IMR-90 (cell line): ENCODE results near the gene ABCB4. TPM values are rescaled to one million over a fixed set of nuclear protein-coding genes. Genes with fewer than 3 reads are reported as not detected.

ENCODE experiments used
- ATAC-seq: fragments of 200-7000 bp; cut with Tn5 transposase; 2 replicates; pipeline ENCODE4 v1.9.1; 2020; ENCODE audit warnings: low read depth, mild to moderate bottlenecking, moderate library complexity
- BruUV-seq: library from RNA; stranded (reverse); fragments of 400-500 nt; replicated peaks from 2 replicates; lab custom pipeline; 2021; lab: Mats Ljungman, UMichigan
- CTCF ChIA-PET: fragments of 300-600 bp; formaldehyde crosslinking; extraction: SDS; loops from one replicate; lab custom pipeline; 2021; ENCODE audit warnings: antibody characterized with exemption; lab: Yijun Ruan, JAX
- POLR2A ChIA-PET: fragments of 300-600 bp; sonication (Branson Sonifier 250); formaldehyde crosslinking; loops from one replicate; lab custom pipeline; 2022; ENCODE audit warnings: antibody characterized with exemption; ENCODE audit not compliant: unreplicated experiment; lab: Charles Lee
- DNase-seq: peaks from one replicate; pipeline ENCODE4 v3.0.0; 2013
- H2AFZ ChIP-seq: replicated peaks from 2 replicates; pipeline ENCODE3; 2013; ENCODE audit warnings: low read length, mild to moderate bottlenecking; ENCODE audit not compliant: poor library complexity
- H2AK5ac ChIP-seq: 2 replicates; pipeline ENCODE4 v1.6.1; 2013; ENCODE audit warnings: low read depth, low read length, inconsistent platforms
- H2AK9ac ChIP-seq: replicated peaks from 2 replicates; pipeline ENCODE3; 2013; ENCODE audit warnings: mild to moderate bottlenecking, low read depth, low read length, moderate library complexity; ENCODE audit not compliant: poor library complexity
- H2BK120ac ChIP-seq: 2 replicates; pipeline ENCODE4 v1.6.1; 2013; ENCODE audit warnings: low read depth, low read length, inconsistent platforms
- H2BK15ac ChIP-seq: 3 replicates; pipeline ENCODE4 v1.6.1; 2013; ENCODE audit warnings: low read depth, low read length, inconsistent platforms
- H2BK20ac ChIP-seq: 2 replicates; pipeline ENCODE4 v1.6.1; 2013; ENCODE audit warnings: low read depth, mild to moderate bottlenecking, inconsistent platforms, low read length, moderate library complexity
- H2BK5ac ChIP-seq: 2 replicates; pipeline ENCODE4 v1.6.1; 2013; ENCODE audit warnings: mild to moderate bottlenecking, low read depth, low read length, inconsistent platforms; ENCODE audit not compliant: poor library complexity, severe bottlenecking
- H3K14ac ChIP-seq: replicated peaks from 2 replicates; pipeline ENCODE4 v1.6.1; 2013; ENCODE audit warnings: low read depth, low read length, inconsistent platforms
- H3K18ac ChIP-seq: 2 replicates; pipeline ENCODE4 v1.6.1; 2013; ENCODE audit warnings: low read depth, low read length, control low read depth
- H3K23ac ChIP-seq: 2 replicates; pipeline ENCODE4 v1.6.1; 2013; ENCODE audit warnings: low read depth, low read length, inconsistent platforms
- H3K27ac ChIP-seq: 2 replicates; pipeline ENCODE4 v1.5.1; 2013; ENCODE audit warnings: mild to moderate bottlenecking, control low read depth, low read length; ENCODE audit not compliant: insufficient read depth
- H3K27me3 ChIP-seq: 2 replicates; pipeline ENCODE4 v1.6.1; 2013; ENCODE audit warnings: low read length; ENCODE audit not compliant: control insufficient read depth, insufficient read depth
- H3K36me3 ChIP-seq: 2 replicates; pipeline ENCODE4 v1.6.1; 2013; ENCODE audit warnings: low read length, mixed read lengths; ENCODE audit not compliant: control insufficient read depth, insufficient read depth
- H3K4ac ChIP-seq: 2 replicates; pipeline ENCODE4 v1.6.1; 2013; ENCODE audit warnings: low read depth, low read length, inconsistent platforms
- H3K4me1 ChIP-seq: 2 replicates; pipeline ENCODE4 v1.6.1; 2013; ENCODE audit warnings: low read length, mixed read lengths; ENCODE audit not compliant: control insufficient read depth, insufficient read depth
- H3K4me2 ChIP-seq: 2 replicates; pipeline ENCODE4 v1.6.1; 2013; ENCODE audit warnings: low read depth, mild to moderate bottlenecking, control low read depth, low read length, moderate library complexity
- H3K4me3 ChIP-seq: 2 replicates; pipeline ENCODE4 v1.5.1; 2013; ENCODE audit warnings: low read depth, mild to moderate bottlenecking, control low read depth, low read length, moderate library complexity; ENCODE audit not compliant: insufficient read depth
- H3K56ac ChIP-seq: 2 replicates; pipeline ENCODE4 v1.6.1; 2013; ENCODE audit warnings: low read length, inconsistent platforms; ENCODE audit not compliant: insufficient read depth; ENCODE audit errors: extremely low read depth
- H3K79me1 ChIP-seq, 2 experiments: 2 replicates each; pipeline ENCODE4 v1.6.1; 2013; ENCODE audit warnings: low read length in 2 of 2, inconsistent platforms in 1 of 2, low read depth in 1 of 2
- H3K9ac ChIP-seq: 2 replicates; pipeline ENCODE4 v1.6.1; 2013; ENCODE audit warnings: low read depth, low read length, control low read depth
- H3K9me1 ChIP-seq: 2 replicates; pipeline ENCODE4 v1.6.1; 2013; ENCODE audit warnings: low read length, inconsistent platforms; ENCODE audit not compliant: insufficient read depth
- H3K9me3 ChIP-seq: 2 replicates; pipeline ENCODE4 v1.6.1; 2013; ENCODE audit warnings: low read length; ENCODE audit not compliant: control insufficient read depth, insufficient read depth
- H4K20me1 ChIP-seq: 2 replicates; pipeline ENCODE4 v1.6.1; 2013; ENCODE audit warnings: low read length, inconsistent platforms; ENCODE audit not compliant: insufficient read depth
- H4K5ac ChIP-seq: 2 replicates; pipeline ENCODE4 v1.6.1; 2013; ENCODE audit warnings: mild to moderate bottlenecking, low read depth, low read length, control low read depth
- H4K8ac ChIP-seq, 2 experiments: 2 replicates each; pipeline ENCODE4 v1.6.1; 2013; ENCODE audit warnings: low read depth in 2 of 2, low read length in 2 of 2, control low read depth in 1 of 2, inconsistent platforms in 1 of 2
- H4K91ac ChIP-seq: 2 replicates; pipeline ENCODE4 v1.6.1; 2013; ENCODE audit warnings: low read depth, low read length, inconsistent platforms; ENCODE audit not compliant: insufficient read depth
- BHLHE40 ChIP-seq: fragments of 150-350 bp; IDR thresholded peaks from 2 replicates; pipeline ENCODE4 v1.6.1; 2016; ENCODE audit warnings: mild to moderate bottlenecking, low read depth, low read length
- CEBPB ChIP-seq: IDR thresholded peaks from 2 replicates; pipeline ENCODE4 v1.6.1; 2012; ENCODE audit warnings: low read depth, low read length, improper control_type of control experiment
- CHD1 ChIP-seq: IDR thresholded peaks from 2 replicates; pipeline ENCODE4 v1.6.1; 2012; ENCODE audit warnings: low read depth, low read length, improper control_type of control experiment
- ELK1 ChIP-seq: fragments of 150-350 bp; IDR thresholded peaks from 2 replicates; pipeline ENCODE4 v1.6.1; 2016; ENCODE audit warnings: low read depth, mild to moderate bottlenecking, low read length, moderate library complexity, borderline replicate concordance
- FOS ChIP-seq: fragments of 150-350 bp; IDR thresholded peaks from 2 replicates; pipeline ENCODE4 v1.6.1; 2016; ENCODE audit warnings: low read depth, low read length
- MAFK ChIP-seq: IDR thresholded peaks from 2 replicates; pipeline ENCODE4 v1.6.1; 2012; ENCODE audit warnings: low read depth, low read length, improper control_type of control experiment
- MAZ ChIP-seq: IDR thresholded peaks from 2 replicates; pipeline ENCODE4 v1.6.1; 2012; ENCODE audit warnings: low read depth, mild to moderate bottlenecking, low read length, improper control_type of control experiment, moderate library complexity, borderline replicate concordance
- MXI1 ChIP-seq: IDR thresholded peaks from 2 replicates; pipeline ENCODE4 v1.6.1; 2012; ENCODE audit warnings: low read depth, mild to moderate bottlenecking, low read length, moderate library complexity, borderline replicate concordance
- NFE2L2 ChIP-seq: fragments of 150-350 bp; IDR thresholded peaks from 2 replicates; pipeline ENCODE4 v1.6.1; 2016; ENCODE audit warnings: low read depth, mild to moderate bottlenecking, low read length
- POLR2A ChIP-seq: IDR thresholded peaks from 2 replicates; pipeline ENCODE4 v1.6.1; 2012; ENCODE audit warnings: mild to moderate bottlenecking, low read depth, low read length
- RAD21 ChIP-seq: IDR thresholded peaks from 2 replicates; pipeline ENCODE4 v1.6.1; 2012; ENCODE audit warnings: low read length, improper control_type of control experiment
- RCOR1 ChIP-seq: IDR thresholded peaks from 2 replicates; pipeline ENCODE4 v1.6.1; 2012; ENCODE audit warnings: mild to moderate bottlenecking, low read length, improper control_type of control experiment; ENCODE audit not compliant: insufficient replicate concordance
- RFX5 ChIP-seq: IDR thresholded peaks from 2 replicates; pipeline ENCODE4 v1.8.0; 2012; ENCODE audit warnings: low read depth, mild to moderate bottlenecking, low read length, moderate library complexity
- SMC3 ChIP-seq: fragments of 150-350 bp; IDR thresholded peaks from 2 replicates; pipeline ENCODE4 v1.6.1; 2016; ENCODE audit warnings: low read depth, mild to moderate bottlenecking, antibody characterized with exemption, low read length, moderate library complexity
- USF2 ChIP-seq: fragments of 150-350 bp; IDR thresholded peaks from 2 replicates; pipeline ENCODE4 v1.6.1; 2017; ENCODE audit warnings: mild to moderate bottlenecking, antibody characterized with exemption, low read length, low read depth
- WGBS, 2 experiments: methylation state at CpG; one replicate each; pipeline versions ENCODE4 v1.1.5 to v1.1.7; 2013; ENCODE audit warnings: missing lambda C conversion rate in 2 of 2; ENCODE audit not compliant: insufficient read length in 1 of 2; ENCODE audit errors: extremely low coverage in 2 of 2; 5-methylcytosine and 5-hydroxymethylcytosine counted together
- dilution Hi-C: fragments of 300-500 bp; cut with HindIII; formaldehyde crosslinking; loops from one replicate; pipeline ENCODE4 v1.14.3; 2018; ENCODE audit warnings: low sequenced_read_pairs; ENCODE audit not compliant: unreplicated experiment
- in situ Hi-C: fragments of 300-500 bp; cut with MboI; formaldehyde crosslinking; loops from 3 replicates; pipeline ENCODE4 v1.14.3; 2019; ENCODE audit warnings: low sequenced_read_pairs, inconsistent platforms, mixed read lengths
- intact Hi-C: fragments of 100-400 bp; cut with micrococcal nuclease; formaldehyde crosslinking; loops from 2 replicates; pipeline ENCODE4 v1.10.0; 2022
- polyA plus RNA-seq, 3 experiments: library from polyadenylated mRNA; depleted of rRNA; stranded (reverse); fragments of >200 nt; gene quantifications; 2 replicates each; pipeline ENCODE4 v1.2.3, GENCODE V29; 2012; ENCODE audit warnings: low replicate concordance in 1 of 3
- total RNA-seq: library from RNA; depleted of rRNA; stranded (reverse); fragments of >200 nt; gene quantifications from 2 replicates; pipeline ENCODE4 v1.2.3, GENCODE V29; 2012

The ABCB4 gene
- total and polyA plus RNA-seq, 2 of the 4 experiments (the other 2 are of a cell fraction), result not detected

GRCh38 chr7:87482115-87482514 lies 6.6 kb upstream of the ABCB4 start:
- no peak overlapping the region for H3K23ac ChIP-seq
- no peak overlapping the region for H3K27ac ChIP-seq
- in situ Hi-C loops, result no loop called here
- no peak overlapping the region for H3K4me2 ChIP-seq
- H3K14ac ChIP-seq, result no peak overlapping the region
- H3K9me3 ChIP-seq, result no peaks in the 10 kb centered on the region
- no peak overlapping the region for H2BK20ac ChIP-seq
- H3K4ac ChIP-seq, result no peak overlapping the region
- H2AK5ac ChIP-seq, result no peak overlapping the region
- peaks cover 2% of the 10 kb centered on the region for H3K27me3 ChIP-seq
- no peak overlapping the region for H4K8ac ChIP-seq
- BruUV-seq, result no TSS peak
- H2BK5ac ChIP-seq, result no peak overlapping the region
- no peaks in the 10 kb centered on the region for H3K9me1 ChIP-seq
- POLR2A ChIA-PET, result no interaction called here
- H3K4me1 ChIP-seq, result no peaks in the 10 kb centered on the region
- CTCF ChIA-PET, result no interaction called here
- H2AK9ac ChIP-seq, result no peak overlapping the region
- no peaks in the 10 kb centered on the region for H4K20me1 ChIP-seq
- H3K79me1 ChIP-seq, result no peaks in the 10 kb centered on the region
- no CpG with 5 or more reads among the region's 3 CpGs for WGBS, 2 experiments
- H4K5ac ChIP-seq, result no peak overlapping the region
- no peak overlapping the region for H2AFZ ChIP-seq
- TF ChIP-seq RFX5, result no peak
- TF ChIP-seq RAD21, result no peak
- no peak for TF ChIP-seq NFE2L2
- no peak for TF ChIP-seq MXI1
- no peak for TF ChIP-seq MAZ
- no peak for TF ChIP-seq FOS
- no peak for TF ChIP-seq POLR2A
- TF ChIP-seq USF2, result no peak
- no peak for TF ChIP-seq RCOR1
- TF ChIP-seq CHD1, result no peak
- no peak for TF ChIP-seq ELK1
- TF ChIP-seq SMC3, result no peak
- TF ChIP-seq MAFK, result no peak
- TF ChIP-seq CEBPB, result no peak
- TF ChIP-seq BHLHE40, result no peak
- no peak overlapping the region for H3K9ac ChIP-seq
- H4K91ac ChIP-seq, result no peak overlapping the region
- H3K4me3 ChIP-seq, result no peak overlapping the region
- no peak overlapping the region for H3K56ac ChIP-seq
- no peaks in the 10 kb centered on the region for H3K36me3 ChIP-seq
- no peak for ATAC-seq
- H3K18ac ChIP-seq, result no peak overlapping the region
- intact Hi-C loops, result no loop called here
- no peak overlapping the region for H2BK15ac ChIP-seq
- H2BK120ac ChIP-seq, result no peak overlapping the region
- no peak for DNase-seq
- dilution Hi-C loops, result no loop called here
